ENCODE data around the gene CKAP2.
"Not testable (repeated sequence)": the region's sequence is repeated elsewhere in the genome, so short reads cannot be mapped to it uniquely, and the experiment has no call there.

Gene CKAP2

DNA sequence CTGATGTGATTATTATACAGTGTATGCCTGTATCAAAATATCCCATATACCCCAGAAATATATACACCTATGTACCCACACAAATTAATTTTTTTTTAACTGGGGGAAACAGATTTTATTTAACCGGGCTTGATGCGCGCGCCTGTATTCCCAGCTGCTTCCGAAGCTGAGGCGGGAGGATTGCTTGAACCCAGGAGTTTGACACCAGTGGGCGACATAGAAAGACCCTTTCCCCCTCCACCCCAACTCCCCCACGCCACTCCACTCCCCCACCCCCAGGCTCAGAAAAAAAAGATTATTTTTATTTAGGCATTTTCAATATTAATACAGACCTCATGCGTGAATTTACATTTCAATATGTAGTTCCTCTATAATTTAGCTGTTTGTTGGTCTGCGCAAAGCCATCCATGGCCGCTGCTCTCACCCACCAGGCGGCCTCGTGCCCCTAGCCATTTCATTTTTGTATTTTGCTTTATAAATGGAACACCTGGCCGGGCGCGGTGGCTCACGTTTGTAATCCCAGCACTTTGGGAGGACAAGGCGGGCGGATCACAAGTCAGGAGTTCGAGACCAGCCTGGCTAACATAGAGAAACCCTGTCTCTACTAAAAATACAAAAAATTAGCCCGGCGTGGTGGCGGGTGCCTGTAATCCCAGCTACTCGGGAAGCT, 4.0 kb upstream of the CKAP2 start:
- DNase-seq = no peak

GRCh38 chr13:52452470-52452869, 2.8 kb upstream of the CKAP2 start:
- DNase-seq = no peak

GRCh38 chr13:52454459-52454819, 839 bp upstream of the CKAP2 start:
- peak; percentile 49 for DNase-seq

DNA sequence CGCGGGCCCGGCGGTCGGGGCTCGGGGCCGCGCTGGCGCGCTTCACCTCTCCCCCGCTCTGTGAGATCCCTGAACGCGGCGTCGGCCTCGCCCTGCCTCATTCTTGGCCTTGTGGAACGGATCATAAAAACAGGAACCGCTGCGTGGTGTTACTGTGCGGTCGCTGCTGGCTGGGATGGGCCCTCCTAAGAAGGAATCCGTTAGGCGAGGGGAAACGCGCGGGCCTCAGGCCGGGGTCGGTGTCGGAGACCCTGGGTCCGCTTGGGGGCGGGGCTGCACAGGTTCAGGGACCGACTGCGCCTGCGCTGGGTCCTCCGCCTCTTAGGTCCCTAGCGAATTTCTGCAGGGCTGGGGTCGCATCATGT, 381 bp downstream of the CKAP2 start:
- peak; percentile 86 for DNase-seq

GRCh38 chr13:52459668-52460067, 4.4 kb downstream of the CKAP2 start:
- no peak for DNase-seq

DNA sequence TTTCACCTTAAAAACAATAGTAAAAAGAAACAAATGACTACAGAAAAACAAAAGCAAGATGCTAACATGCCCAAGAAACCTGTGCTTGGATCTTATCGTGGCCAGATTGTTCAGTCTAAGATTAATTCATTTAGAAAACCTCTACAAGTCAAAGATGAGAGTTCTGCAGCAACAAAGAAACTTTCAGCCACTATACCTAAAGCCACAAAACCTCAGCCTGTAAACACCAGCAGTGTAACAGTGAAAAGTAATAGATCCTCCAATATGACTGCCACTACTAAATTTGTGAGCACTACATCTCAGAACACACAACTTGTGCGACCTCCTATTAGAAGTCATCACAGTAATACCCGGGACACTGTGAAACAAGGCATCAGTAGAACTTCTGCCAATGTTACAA, 6.0 kb downstream of the CKAP2 start:
- no peak for DNase-seq

DNA sequence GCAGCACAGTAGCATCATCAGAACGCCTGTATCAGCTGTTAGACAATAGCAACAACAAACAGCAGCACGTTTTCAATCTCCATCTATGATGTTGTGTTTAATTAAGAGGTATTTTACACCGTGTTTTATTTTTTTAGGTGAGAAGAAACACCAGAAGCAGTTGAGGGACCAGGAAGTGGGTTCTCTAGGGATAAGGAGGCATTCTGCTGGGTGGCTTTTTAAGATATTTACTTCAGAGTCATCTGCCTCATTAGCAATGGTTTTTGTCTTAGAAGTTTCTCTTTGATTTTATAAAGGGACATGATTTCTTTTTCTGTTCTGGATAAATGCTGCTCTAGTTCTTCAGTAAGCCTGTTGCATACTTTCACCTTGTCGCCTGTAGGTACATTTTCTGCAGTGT, 8.2 kb downstream of the CKAP2 start:
- no peak for DNase-seq

DNA sequence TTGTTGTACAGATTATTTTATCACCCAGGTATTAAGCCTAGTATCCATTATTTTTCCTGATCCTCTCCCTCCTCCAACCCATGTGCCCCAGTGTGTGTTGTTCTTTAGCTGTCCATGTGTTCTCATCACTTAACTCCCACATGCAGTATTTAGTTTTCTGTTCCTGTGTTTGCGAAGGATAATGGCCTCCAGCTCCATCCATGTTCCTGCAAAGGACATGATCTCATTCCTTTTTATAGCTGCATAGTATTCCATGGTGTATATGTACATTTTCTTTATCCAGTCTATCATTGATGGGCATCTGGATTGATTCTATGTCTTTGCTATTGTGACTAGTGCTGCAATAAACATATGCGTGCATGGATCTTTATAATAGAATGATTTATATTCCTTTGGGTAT, 13.2 kb downstream of the CKAP2 start:
- DNase-seq = not testable (repeated sequence)

DNA sequence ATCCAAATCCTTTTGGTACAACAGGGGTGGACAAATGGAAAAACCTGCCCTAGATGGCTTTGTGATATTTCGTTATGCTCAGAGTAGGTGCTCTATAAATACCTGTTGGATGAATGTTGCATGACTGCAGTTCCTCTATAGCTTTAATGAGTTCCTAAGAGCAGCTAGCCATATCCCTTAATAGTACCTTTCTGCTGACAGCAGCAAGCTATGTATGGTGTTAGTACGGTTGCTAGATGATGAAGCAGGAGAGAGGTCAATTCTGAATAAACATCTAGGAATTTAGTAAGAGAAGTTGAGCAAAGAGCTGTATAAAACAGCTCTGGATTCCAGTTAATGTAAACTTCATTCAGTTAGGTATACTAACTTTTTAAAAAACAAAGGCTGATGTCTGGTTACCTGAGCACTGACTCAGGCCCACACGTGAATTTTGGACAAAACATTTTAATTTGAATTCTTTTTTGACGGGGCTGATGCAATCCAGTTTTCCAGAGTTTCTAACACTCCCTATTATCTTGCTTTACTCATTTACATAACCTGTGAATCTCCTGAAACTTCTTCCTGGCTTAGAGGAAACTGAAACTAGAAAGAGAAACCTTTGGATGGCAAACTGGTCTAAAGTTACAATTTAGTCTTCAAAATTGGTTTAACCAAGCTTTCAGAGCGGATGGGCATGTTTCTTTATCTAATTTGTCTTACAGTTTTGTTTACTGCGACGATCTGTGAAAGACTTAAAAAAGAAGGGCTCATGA, 25.6 kb downstream of the CKAP2 start:
- not testable (repeated sequence) for DNase-seq

DNA sequence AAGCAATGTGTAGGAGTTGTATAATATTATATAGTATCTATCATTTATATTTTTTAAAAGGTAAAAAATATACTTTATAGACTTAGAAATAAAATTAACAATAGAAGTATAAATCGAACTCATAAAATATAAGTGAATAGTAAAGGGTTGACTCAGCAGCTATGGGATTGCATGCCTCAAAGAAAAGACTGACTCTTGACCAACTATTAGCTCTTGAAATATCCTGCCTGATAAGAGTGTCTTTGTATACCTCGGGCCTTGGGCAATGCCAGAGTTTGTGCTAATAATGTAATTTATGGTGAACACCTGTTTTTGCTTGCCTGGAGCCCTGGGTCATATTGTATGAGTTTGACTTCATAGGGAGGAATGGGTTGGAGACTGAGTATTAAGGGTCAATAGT, 31.8 kb downstream of the CKAP2 start:
- DNase-seq = not testable (repeated sequence)

GRCh38 chr13:52488763-52489162, 33.5 kb downstream of the CKAP2 start:
- DNase-seq = not testable (repeated sequence)

GRCh38 chr13:52491015-52491414, 35.7 kb downstream of the CKAP2 start:
- not testable (repeated sequence) for DNase-seq

DNA sequence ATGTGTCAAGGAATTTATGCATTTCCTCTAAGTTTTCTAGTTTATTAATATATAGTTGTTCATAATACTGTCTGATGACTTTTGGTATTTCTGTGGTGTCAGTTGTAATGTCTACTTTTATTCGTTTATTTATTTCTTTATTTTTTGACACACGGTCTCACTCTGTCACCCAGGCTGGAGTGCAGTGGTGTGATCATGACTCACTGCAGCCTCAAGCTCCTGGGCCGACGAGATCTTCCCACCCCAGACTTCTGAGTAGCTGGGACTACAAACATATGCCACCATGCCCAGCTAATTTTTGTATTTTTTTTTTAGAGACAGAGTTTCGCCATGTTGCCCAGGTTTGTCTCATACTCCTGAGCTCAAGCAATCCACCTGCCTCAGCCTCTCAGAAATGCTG, 39.0 kb downstream of the CKAP2 start:
- DNase-seq = not testable (repeated sequence)

GRCh38 chr13:52497979-52498378, 42.7 kb downstream of the CKAP2 start:
- not testable (repeated sequence) for DNase-seq

GRCh38 chr13:52502277-52502676, 47.0 kb downstream of the CKAP2 start:
- DNase-seq = not testable (repeated sequence)

DNA sequence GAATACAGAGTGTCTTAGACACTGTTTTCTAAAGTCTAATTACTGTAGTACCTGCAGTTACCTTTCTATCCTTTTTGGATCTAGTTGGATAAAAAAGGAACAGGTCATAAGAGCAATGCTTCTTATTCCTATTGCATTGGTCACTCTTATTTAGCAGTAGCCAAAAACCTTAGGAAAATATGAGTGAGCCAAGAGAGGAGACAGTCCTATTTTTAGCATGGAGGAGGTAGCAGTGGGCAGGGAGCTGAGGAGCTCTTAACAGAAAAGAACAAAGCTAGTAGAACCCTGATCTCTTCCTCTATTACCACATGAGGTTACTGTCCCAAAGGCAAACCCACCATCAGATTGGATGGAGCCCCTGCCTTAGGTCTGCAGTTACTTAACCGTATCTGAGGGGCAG, 50.6 kb downstream of the CKAP2 start:
- DNase-seq = not testable (repeated sequence)

DNA sequence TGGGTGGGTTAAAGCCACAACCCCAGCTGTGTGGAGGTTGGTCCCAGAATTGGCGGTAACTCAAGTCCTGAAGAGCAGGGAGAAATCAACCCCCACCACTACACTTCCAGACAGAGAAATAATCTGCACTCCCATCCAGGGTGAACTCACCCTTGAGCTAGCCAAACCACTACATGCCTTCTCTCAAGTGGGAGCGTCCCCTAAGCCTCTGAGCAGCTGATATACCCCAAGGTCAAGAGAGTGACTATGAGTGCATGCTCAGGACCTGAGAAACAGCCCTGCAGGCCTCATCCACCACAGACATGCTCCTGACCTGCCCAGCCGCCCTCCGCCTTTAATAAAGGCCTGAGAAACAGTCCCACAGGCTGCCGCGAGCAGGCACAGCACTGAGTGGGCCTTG, 54.3 kb downstream of the CKAP2 start:
- not testable (repeated sequence) for DNase-seq

GRCh38 chr13:52510221-52510797, 55.0 kb downstream of the CKAP2 start:
- DNase-seq = not testable (repeated sequence)

- DNase-seq = not testable (repeated sequence)
These were observed 56.3 kb downstream of the CKAP2 start for GRCh38 chr13:52511598-52511997.

DNA sequence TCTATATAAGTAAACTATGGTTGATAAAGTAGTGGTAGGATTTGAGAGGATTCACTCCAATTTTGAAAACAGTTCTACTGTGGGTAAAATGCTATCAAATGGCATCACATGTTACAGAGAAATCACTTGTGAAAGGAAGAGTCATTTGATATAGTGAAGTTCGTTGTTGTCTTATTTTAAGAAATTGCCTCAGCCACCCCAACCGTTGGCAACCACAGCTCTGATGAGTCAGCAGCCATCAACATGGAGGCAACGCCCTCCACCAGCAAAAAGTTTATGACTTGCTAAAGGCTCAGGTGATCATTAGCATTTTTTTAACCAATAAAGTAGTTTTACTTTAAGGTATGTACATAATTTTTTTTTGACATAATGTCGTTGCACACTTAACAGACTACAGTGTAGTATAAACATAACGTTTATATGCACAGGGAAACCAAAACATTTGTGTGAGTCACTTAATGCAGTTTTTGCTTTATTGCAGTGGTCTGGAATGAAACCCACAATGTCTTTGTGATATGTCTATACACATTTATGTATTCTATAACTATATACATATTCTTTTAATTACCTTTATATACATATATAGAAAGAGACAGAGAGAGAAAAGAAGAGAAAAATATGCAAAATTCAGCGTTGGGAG, 58.8 kb downstream of the CKAP2 start:
- DNase-seq = peak; percentile 14

GRCh38 chr13:52523323-52523722, 68.0 kb downstream of the CKAP2 start:
- DNase-seq = not testable (repeated sequence)

Measured in GDM1 (cell line).